Keratinocyte (primary cell): ENCODE measurements around the gene ADGRF1.
"Not testable (repeated sequence)": the region's sequence is repeated elsewhere in the genome, so short reads cannot be mapped to it uniquely, and the experiment has no call there.

Experiments
- CTCF ChIP-seq, 3 experiments: IDR thresholded peaks in 1 of 3; conservative IDR thresholded peaks in 1 of 3; optimal IDR thresholded peaks in 1 of 3; 2 replicates in 2 of 3; 3 replicates in 1 of 3; pipeline versions ENCODE3 to v1.5.1; 2011; ENCODE audit warnings: low read length in 3 of 3, mild to moderate bottlenecking in 3 of 3, moderate library complexity in 2 of 3, control low read depth in 1 of 3, inconsistent platforms in 1 of 3; ENCODE audit not compliant: insufficient read depth in 2 of 3; ENCODE audit errors: extremely low read depth in 1 of 3
- EZH2 ChIP-seq: IDR thresholded peaks from one replicate; pipeline ENCODE4 v1.6.1; 2012; ENCODE audit warnings: inconsistent platforms, mild to moderate bottlenecking, low read length, moderate library complexity

- TF ChIP-seq CTCF (optimal IDR thresholded peaks at IDR 0.05 in 1 of 3, IDR thresholded peaks at IDR 0.05 in 1 of 3, conservative IDR thresholded peaks at IDR 0.05 in 1 of 3; ENCODE audit: extremely low read depth in 1 of 3, insufficient read depth in 2 of 3, low read length in 3 of 3); EZH2: not testable (repeated sequence)
These were observed 47.3 kb upstream of the ADGRF1 start for GRCh38 chr6:47089473-47089872.
